Peyer's patch (tissue), 4 donors: ENCODE results near the gene SLF1. TPM values are rescaled to one million over a fixed set of nuclear protein-coding genes. Genes with fewer than 3 reads are reported as not detected.

ENCODE experiments used
- DNase-seq, 3 donors: peaks; one replicate each; pipeline ENCODE4 v3.0.0-alpha.2; 2017 to 2019
- H3K27ac ChIP-seq, 4 donors: fragments of 200-600 bp; sonication (generic); one replicate each; pipeline ENCODE4 v1.5.1; 2016 to 2019
- H3K27me3 ChIP-seq, 2 donors: fragments of 200-600 bp; sonication (generic); one replicate each; pipeline ENCODE4 v1.5.1; 2019
- H3K36me3 ChIP-seq, 3 donors: fragments of 200-600 bp; sonication (generic); one replicate each; pipeline ENCODE4 v1.5.1; 2016 to 2019
- H3K4me1 ChIP-seq, 4 donors: fragments of 200-600 bp; sonication (generic); one replicate each; pipeline ENCODE4 v1.5.1; 2016 to 2019
- H3K4me3 ChIP-seq, 4 donors: fragments of 200-600 bp; sonication (generic); 1 replicate in 3 of 4; 2 replicates in 1 of 4; pipeline ENCODE4 v1.5.1; 2016 to 2019; ENCODE audit warnings: mild to moderate bottlenecking in 1 of 4
- H3K9me3 ChIP-seq, 4 donors: fragments of 200-600 bp; sonication (generic); one replicate each; pipeline ENCODE4 v1.5.1; 2016 to 2019; ENCODE audit warnings: mild to moderate bottlenecking in 1 of 4
- POLR2A ChIP-seq, 2 donors: fragments of 450-650 bp; IDR thresholded peaks; one replicate each; pipeline ENCODE4 v1.5.1; 2017; ENCODE audit warnings: antibody characterized with exemption in 2 of 2, mild to moderate bottlenecking in 2 of 2, moderate library complexity in 2 of 2
- total RNA-seq, 4 donors: library from RNA; depleted of rRNA; stranded (reverse); fragments of >200 nt; gene quantifications; one replicate each; pipeline ENCODE4 v1.1.0, GENCODE V29; 2016
- TF ChIP-seq, protein P1 (sequence below), 6 experiments: fragments of 450-650 bp in 4 of 6; fragments of 200-600 bp in 2 of 6; sonication (generic) in 1 of 6; IDR thresholded peaks; one replicate each; pipeline ENCODE4 v1.5.1; 2017 to 2019; ENCODE audit warnings: antibody characterized with exemption in 6 of 6, mild to moderate bottlenecking in 3 of 6, moderate library complexity in 1 of 6

The SLF1 gene
- total RNA-seq, 4 donors from 2014 or later: 17.8 to 27.9 (median 24.6) TPM

DNA sequence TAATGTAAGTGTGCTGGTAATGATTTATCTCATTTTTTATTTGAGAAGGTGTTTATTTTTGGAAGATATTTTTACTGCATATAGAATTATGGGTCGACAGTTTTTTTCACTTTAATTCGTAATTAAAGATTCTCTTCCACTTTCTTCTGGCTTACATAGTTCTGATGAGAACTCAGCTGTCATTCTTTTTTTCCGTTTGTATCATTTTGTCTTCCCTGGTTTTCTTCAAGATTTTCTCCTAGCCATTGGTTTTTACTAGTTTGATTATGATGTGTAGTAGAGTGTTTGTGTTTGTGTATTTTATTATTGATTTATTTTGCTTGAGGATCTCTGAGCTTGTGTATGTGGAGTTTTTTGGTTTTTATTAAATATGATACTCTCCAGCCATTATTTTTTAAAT lies 21.7 kb downstream of the SLF1 start:
- Histone ChIP-seq H3K4me3 (no peak overlapping the region), H3K27ac (no peak overlapping the region), H3K36me3 (peaks cover 0 to 17% (median 0%) of the 10 kb centered on the region in 3 donors), H3K9me3 (peaks cover 0 to 5% (median 0%) of the 10 kb centered on the region in 4 donors), H3K4me1 (no peaks in the 10 kb centered on the region), H3K27me3 (no peaks in the 10 kb centered on the region)
- no peak for DNase-seq
- TF ChIP-seq, protein P1, sequence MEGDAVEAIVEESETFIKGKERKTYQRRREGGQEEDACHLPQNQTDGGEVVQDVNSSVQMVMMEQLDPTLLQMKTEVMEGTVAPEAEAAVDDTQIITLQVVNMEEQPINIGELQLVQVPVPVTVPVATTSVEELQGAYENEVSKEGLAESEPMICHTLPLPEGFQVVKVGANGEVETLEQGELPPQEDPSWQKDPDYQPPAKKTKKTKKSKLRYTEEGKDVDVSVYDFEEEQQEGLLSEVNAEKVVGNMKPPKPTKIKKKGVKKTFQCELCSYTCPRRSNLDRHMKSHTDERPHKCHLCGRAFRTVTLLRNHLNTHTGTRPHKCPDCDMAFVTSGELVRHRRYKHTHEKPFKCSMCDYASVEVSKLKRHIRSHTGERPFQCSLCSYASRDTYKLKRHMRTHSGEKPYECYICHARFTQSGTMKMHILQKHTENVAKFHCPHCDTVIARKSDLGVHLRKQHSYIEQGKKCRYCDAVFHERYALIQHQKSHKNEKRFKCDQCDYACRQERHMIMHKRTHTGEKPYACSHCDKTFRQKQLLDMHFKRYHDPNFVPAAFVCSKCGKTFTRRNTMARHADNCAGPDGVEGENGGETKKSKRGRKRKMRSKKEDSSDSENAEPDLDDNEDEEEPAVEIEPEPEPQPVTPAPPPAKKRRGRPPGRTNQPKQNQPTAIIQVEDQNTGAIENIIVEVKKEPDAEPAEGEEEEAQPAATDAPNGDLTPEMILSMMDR (IDR thresholded peaks at IDR 0.05): no peak
- no peak for TF ChIP-seq POLR2A (IDR thresholded peaks at IDR 0.05)

DNA sequence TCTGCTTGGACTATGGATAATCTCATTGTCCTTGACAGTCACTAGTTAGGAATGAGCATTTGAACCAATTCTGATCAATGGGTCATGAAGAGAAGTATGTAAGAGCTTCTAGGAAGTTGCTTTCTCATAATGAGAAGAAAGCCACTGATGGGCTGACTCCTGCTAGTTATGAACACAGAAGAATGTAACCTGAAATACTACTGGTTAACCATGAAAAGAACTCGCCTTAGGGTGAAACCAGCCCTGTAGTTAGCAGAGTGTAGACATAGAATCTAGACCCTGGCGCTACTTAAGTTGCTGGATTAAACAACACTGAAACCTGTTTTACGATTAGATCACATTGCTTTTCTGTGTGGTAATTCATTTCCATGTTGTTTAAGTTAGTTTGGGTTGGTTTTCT lies 26.6 kb downstream of the SLF1 start:
- no peak for TF ChIP-seq POLR2A (IDR thresholded peaks at IDR 0.05)
- TF ChIP-seq, protein P1 (IDR thresholded peaks at IDR 0.05): no peak
- H3K36me3 ChIP-seq: peaks cover 0 to 6% (median 0%) of the 10 kb centered on the region in 3 donors
- H3K4me3 ChIP-seq: no peak overlapping the region
- H3K4me1 ChIP-seq: no peaks in the 10 kb centered on the region
- H3K27ac ChIP-seq: no peak overlapping the region
- peaks cover 0 to under 1% (median 0%) of the 10 kb centered on the region in 4 donors for H3K9me3 ChIP-seq
- H3K27me3 ChIP-seq: no peaks in the 10 kb centered on the region
- no peak for DNase-seq

DNA sequence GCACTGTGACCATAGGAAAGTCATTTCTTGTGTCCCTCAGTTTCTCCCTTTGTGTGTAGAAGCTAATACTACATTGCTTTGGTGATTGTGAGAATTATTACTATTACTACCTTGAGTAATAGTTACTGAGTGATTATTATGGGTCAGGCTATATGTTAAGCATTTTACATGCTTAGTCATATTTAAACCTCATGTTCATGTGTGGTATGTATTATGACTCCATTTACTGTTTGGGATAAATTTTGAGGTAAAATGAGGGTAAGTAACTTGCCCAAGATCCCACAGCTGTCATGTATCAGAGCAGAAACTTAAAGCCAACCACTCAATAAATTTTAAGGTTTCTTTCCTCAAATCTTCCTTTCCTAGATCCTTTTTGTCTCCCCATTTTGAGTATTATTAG lies 28.3 kb downstream of the SLF1 start:
- H3K27ac ChIP-seq: no peak overlapping the region
- H3K4me3 ChIP-seq: no peak overlapping the region
- TF ChIP-seq, protein P1 (IDR thresholded peaks at IDR 0.05): no peak
- TF ChIP-seq POLR2A (IDR thresholded peaks at IDR 0.05): no peak
- no peaks in the 10 kb centered on the region for H3K9me3 ChIP-seq
- H3K36me3 ChIP-seq: peaks cover 0 to 6% (median 0%) of the 10 kb centered on the region in 3 donors
- DNase-seq: no peak
- no peaks in the 10 kb centered on the region for H3K27me3 ChIP-seq
- no peaks in the 10 kb centered on the region for H3K4me1 ChIP-seq

- H3K27me3 ChIP-seq: no peaks in the 10 kb centered on the region
- DNase-seq: no peak
These were observed 31.4 kb downstream of the SLF1 start for GRCh38 chr5:94649874-94650273.

GRCh38 chr5:94658272-94658671 lies 39.8 kb downstream of the SLF1 start:
- peaks cover 0 to 21% (median 0%) of the 10 kb centered on the region in 3 donors for H3K36me3 ChIP-seq
- H3K27ac ChIP-seq: no peak overlapping the region
- no peaks in the 10 kb centered on the region for H3K4me1 ChIP-seq
- no peaks in the 10 kb centered on the region for H3K27me3 ChIP-seq
- H3K4me3 ChIP-seq: no peak overlapping the region
- no peak for DNase-seq
- TF ChIP-seq POLR2A (IDR thresholded peaks at IDR 0.05): no peak
- TF ChIP-seq, protein P1 (IDR thresholded peaks at IDR 0.05): no peak
- peaks cover 0 to 13% (median 0%) of the 10 kb centered on the region in 4 donors for H3K9me3 ChIP-seq

More at GRCh38 chr5:94649874-94650273, 31.4 kb downstream of the SLF1 start:
- no peaks in the 10 kb centered on the region for H3K4me1 ChIP-seq
- H3K27ac ChIP-seq: no peak overlapping the region
- TF ChIP-seq, protein P1 (IDR thresholded peaks at IDR 0.05): no peak
- no peak for TF ChIP-seq POLR2A (IDR thresholded peaks at IDR 0.05)
- H3K9me3 ChIP-seq: no peaks in the 10 kb centered on the region
- H3K4me3 ChIP-seq: no peak overlapping the region
- peaks cover 0 to under 1% (median 0%) of the 10 kb centered on the region in 3 donors for H3K36me3 ChIP-seq

DNA sequence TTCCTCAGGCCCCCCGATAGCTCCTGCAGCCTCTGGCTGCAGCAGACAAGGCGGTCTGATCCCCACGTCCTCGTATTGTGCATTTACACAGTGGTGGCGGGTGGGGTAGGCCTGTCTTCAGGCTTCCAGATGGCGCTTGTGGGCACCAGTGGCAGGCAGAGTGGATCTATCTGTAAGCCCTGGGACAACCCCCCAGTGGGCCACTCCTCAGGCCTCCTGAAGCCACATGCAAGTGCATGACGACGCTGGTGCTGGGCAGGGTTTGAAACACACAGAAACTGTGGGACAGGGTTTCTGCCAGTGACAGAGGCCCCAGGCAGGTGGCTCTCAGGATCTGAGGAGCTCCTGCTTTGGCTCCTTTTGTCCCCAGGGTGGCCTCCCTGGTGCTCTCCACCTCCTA lies 42.0 kb downstream of the SLF1 start:
- Histone ChIP-seq H3K4me1 (no peaks in the 10 kb centered on the region), H3K27me3 (no peaks in the 10 kb centered on the region), H3K4me3 (no peak overlapping the region), H3K36me3 (peaks cover 0 to 34% (median 0%) of the 10 kb centered on the region in 3 donors), H3K9me3 (peaks cover 0 to 10% (median 0%) of the 10 kb centered on the region in 4 donors), H3K27ac (no peak overlapping the region)
- no peak for DNase-seq
- TF ChIP-seq, protein P1 (IDR thresholded peaks at IDR 0.05): no peak
- no peak for TF ChIP-seq POLR2A (IDR thresholded peaks at IDR 0.05)
